ENCODE measurements around the gene CDK5RAP1. TPM values are rescaled to one million over a fixed set of nuclear protein-coding genes. Genes with fewer than 3 reads are reported as not detected.

Gene CDK5RAP1
- total and polyA plus RNA-seq, 4 donors, result 20.3 to 43.1 (median 23.2) TPM

DNA sequence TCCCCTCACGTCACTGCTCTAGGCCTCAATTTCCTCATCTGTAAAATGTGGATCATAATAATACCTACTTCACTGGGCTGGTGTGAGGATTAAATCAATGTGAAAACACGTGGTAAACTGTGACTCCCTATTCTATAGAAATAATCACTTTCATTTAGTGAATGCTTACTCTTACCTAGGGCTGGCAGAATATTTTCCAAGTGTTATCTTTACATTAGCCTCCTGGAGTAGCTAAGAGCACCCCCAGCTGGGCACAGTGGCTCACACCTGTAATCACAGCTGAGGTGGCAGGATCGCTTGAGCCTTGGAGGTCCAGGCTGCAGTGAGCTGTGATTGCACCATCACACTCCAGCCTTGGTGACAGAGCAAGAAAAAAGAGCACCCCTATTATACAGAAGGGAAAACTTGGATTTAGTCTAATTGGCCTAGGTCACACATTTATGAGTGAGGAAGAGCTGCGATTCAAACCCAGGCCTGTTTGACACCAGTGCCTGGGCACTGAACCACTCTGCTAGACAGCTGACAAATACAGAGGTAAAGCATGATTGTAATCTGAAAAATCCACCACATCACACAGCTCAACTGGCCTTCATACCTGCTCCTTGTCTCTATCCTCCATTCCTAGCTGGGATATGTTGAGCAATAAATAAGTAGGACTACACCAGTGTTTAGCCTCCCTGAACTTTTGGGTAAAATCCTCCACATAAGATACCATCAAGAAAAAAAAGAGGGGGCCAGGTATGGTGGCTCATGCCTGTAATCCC is 43.7 kb upstream of the CDK5RAP1 start:
- Histone ChIP-seq H3K9ac (ENCODE audit: insufficient read depth in 1 of 2, low read length in 2 of 2) (no peak overlapping the region), H3K4me1 (ENCODE audit: control insufficient read depth in 5 of 5, insufficient read depth in 5 of 5, low read length in 5 of 5) (peaks cover 0 to 11% (median 3%) of the 10 kb centered on the region in 5 donors), H3K36me3 (ENCODE audit: control insufficient read depth in 4 of 4, insufficient read depth in 4 of 4, low read length in 4 of 4) (no peaks in the 10 kb centered on the region), H3K27ac (ENCODE audit: low read depth in 1 of 2, low read length in 1 of 2) (peak overlapping the region in 1 of 2 donors; percentile 69), H3K9me3 (ENCODE audit: control insufficient read depth in 4 of 4, insufficient read depth in 3 of 4, low read length in 3 of 4) (no peaks in the 10 kb centered on the region), H3K27me3 (ENCODE audit: control insufficient read depth in 3 of 3, insufficient read depth in 3 of 3, low read length in 2 of 3) (no peaks in the 10 kb centered on the region), H3K4me3 (no peak overlapping the region)
- TF ChIP-seq CTCF (IDR thresholded peaks at IDR 0.05; ENCODE audit: control extremely low read depth, extremely low read depth), result no peak
- 48 to 54% methylated on average over 4 of the region's 4 CpGs for WGBS, 2 donors
- no peak for ATAC-seq (ENCODE audit: insufficient read depth, low FRiP score)
- DNase-seq, result no peak

- 1% methylated on average over 68 to 75 of the region's 75 CpGs for WGBS, 2 donors
- H3K27ac ChIP-seq (ENCODE audit: low read depth in 1 of 2, low read length in 1 of 2), result peak within 1 kb of the TSS; percentile 90 to 97
- H3K4me1 ChIP-seq (ENCODE audit: control insufficient read depth in 5 of 5, insufficient read depth in 5 of 5, low read length in 5 of 5), result peaks cover 0 to 11% (median 3%) of the 10 kb centered on the region in 5 donors
- no peaks in the 10 kb centered on the region for H3K9me3 ChIP-seq (ENCODE audit: control insufficient read depth in 4 of 4, insufficient read depth in 3 of 4, low read length in 3 of 4)
- no peak within 1 kb of the TSS for H3K9ac ChIP-seq (ENCODE audit: insufficient read depth in 1 of 2, low read length in 2 of 2)
- peak; percentile 92 for ATAC-seq (ENCODE audit: insufficient read depth, low FRiP score)
- no peaks in the 10 kb centered on the region for H3K36me3 ChIP-seq (ENCODE audit: control insufficient read depth in 4 of 4, insufficient read depth in 4 of 4, low read length in 4 of 4)
- peak within 1 kb of the TSS; percentile 72 for H3K4me3 ChIP-seq
- H3K27me3 ChIP-seq (ENCODE audit: control insufficient read depth in 3 of 3, insufficient read depth in 3 of 3, low read length in 2 of 3), result no peaks in the 10 kb centered on the region
- DNase-seq, result peak; percentile 78 to 87 (median 84)
- no peak for TF ChIP-seq CTCF (IDR thresholded peaks at IDR 0.05; ENCODE audit: control extremely low read depth, extremely low read depth)
Observed at GRCh38 chr20:33443512-33444239, 42.4 kb upstream of the CDK5RAP1 start, which contains the start of gene SNTA1. TSS of gene SNTA1 (minus strand) at chr20:33443763. CDS start at chr20:33443620, 143 bp downstream.

- Histone ChIP-seq H3K27ac (ENCODE audit: low read depth in 1 of 2, low read length in 1 of 2) (peak overlapping the region in 1 of 2 donors; percentile 97), H3K9me3 (ENCODE audit: control insufficient read depth in 4 of 4, insufficient read depth in 3 of 4, low read length in 3 of 4) (no peaks in the 10 kb centered on the region), H3K4me1 (ENCODE audit: control insufficient read depth in 5 of 5, insufficient read depth in 5 of 5, low read length in 5 of 5) (peaks cover 0 to 11% (median 3%) of the 10 kb centered on the region in 5 donors), H3K9ac (ENCODE audit: insufficient read depth in 1 of 2, low read length in 2 of 2) (no peak overlapping the region), H3K4me3 (peak overlapping the region; percentile 72), H3K36me3 (ENCODE audit: control insufficient read depth in 4 of 4, insufficient read depth in 4 of 4, low read length in 4 of 4) (no peaks in the 10 kb centered on the region), H3K27me3 (ENCODE audit: control insufficient read depth in 3 of 3, insufficient read depth in 3 of 3, low read length in 2 of 3) (no peaks in the 10 kb centered on the region)
- DNase-seq (peak in 2 of 3 donors; percentile 48), ATAC-seq (ENCODE audit: insufficient read depth, low FRiP score) (no peak)
- 2 to 3% methylated on average over 41 to 45 of the region's 45 CpGs for WGBS, 2 donors
- no peak for TF ChIP-seq CTCF (IDR thresholded peaks at IDR 0.05; ENCODE audit: control extremely low read depth, extremely low read depth)
Observed at GRCh38 chr20:33443006-33443511, 41.7 kb upstream of the CDK5RAP1 start.
